IMR-90 (cell line): ENCODE measurements around the gene GLYATL1. TPM values are rescaled to one million over a fixed set of nuclear protein-coding genes. Genes with fewer than 3 reads are reported as not detected.

Experiments
- ATAC-seq: fragments of 200-7000 bp; cut with Tn5 transposase; 2 replicates; pipeline ENCODE4 v1.9.1; 2020; ENCODE audit warnings: low read depth, mild to moderate bottlenecking, moderate library complexity
- BruUV-seq: library from RNA; stranded (reverse); fragments of 400-500 nt; replicated peaks from 2 replicates; lab custom pipeline; 2021; lab: Mats Ljungman, UMichigan
- CTCF ChIA-PET: fragments of 300-600 bp; formaldehyde crosslinking; extraction: SDS; loops from one replicate; lab custom pipeline; 2021; ENCODE audit warnings: antibody characterized with exemption; lab: Yijun Ruan, JAX
- POLR2A ChIA-PET: fragments of 300-600 bp; sonication (Branson Sonifier 250); formaldehyde crosslinking; loops from one replicate; lab custom pipeline; 2022; ENCODE audit warnings: antibody characterized with exemption; ENCODE audit not compliant: unreplicated experiment; lab: Charles Lee
- DNase-seq: peaks from one replicate; pipeline ENCODE4 v3.0.0; 2013
- H2AFZ ChIP-seq: replicated peaks from 2 replicates; pipeline ENCODE3; 2013; ENCODE audit warnings: low read length, mild to moderate bottlenecking; ENCODE audit not compliant: poor library complexity
- H2AK5ac ChIP-seq: 2 replicates; pipeline ENCODE4 v1.6.1; 2013; ENCODE audit warnings: low read depth, low read length, inconsistent platforms
- H2AK9ac ChIP-seq: replicated peaks from 2 replicates; pipeline ENCODE3; 2013; ENCODE audit warnings: mild to moderate bottlenecking, low read depth, low read length, moderate library complexity; ENCODE audit not compliant: poor library complexity
- H2BK120ac ChIP-seq: 2 replicates; pipeline ENCODE4 v1.6.1; 2013; ENCODE audit warnings: low read depth, low read length, inconsistent platforms
- H2BK15ac ChIP-seq: 3 replicates; pipeline ENCODE4 v1.6.1; 2013; ENCODE audit warnings: low read depth, low read length, inconsistent platforms
- H2BK20ac ChIP-seq: 2 replicates; pipeline ENCODE4 v1.6.1; 2013; ENCODE audit warnings: low read depth, mild to moderate bottlenecking, inconsistent platforms, low read length, moderate library complexity
- H2BK5ac ChIP-seq: 2 replicates; pipeline ENCODE4 v1.6.1; 2013; ENCODE audit warnings: mild to moderate bottlenecking, low read depth, low read length, inconsistent platforms; ENCODE audit not compliant: poor library complexity, severe bottlenecking
- H3K14ac ChIP-seq: replicated peaks from 2 replicates; pipeline ENCODE4 v1.6.1; 2013; ENCODE audit warnings: low read depth, low read length, inconsistent platforms
- H3K18ac ChIP-seq: 2 replicates; pipeline ENCODE4 v1.6.1; 2013; ENCODE audit warnings: low read depth, low read length, control low read depth
- H3K23ac ChIP-seq: 2 replicates; pipeline ENCODE4 v1.6.1; 2013; ENCODE audit warnings: low read depth, low read length, inconsistent platforms
- H3K27ac ChIP-seq: 2 replicates; pipeline ENCODE4 v1.5.1; 2013; ENCODE audit warnings: mild to moderate bottlenecking, control low read depth, low read length; ENCODE audit not compliant: insufficient read depth
- H3K27me3 ChIP-seq: 2 replicates; pipeline ENCODE4 v1.6.1; 2013; ENCODE audit warnings: low read length; ENCODE audit not compliant: control insufficient read depth, insufficient read depth
- H3K36me3 ChIP-seq: 2 replicates; pipeline ENCODE4 v1.6.1; 2013; ENCODE audit warnings: low read length, mixed read lengths; ENCODE audit not compliant: control insufficient read depth, insufficient read depth
- H3K4ac ChIP-seq: 2 replicates; pipeline ENCODE4 v1.6.1; 2013; ENCODE audit warnings: low read depth, low read length, inconsistent platforms
- H3K4me1 ChIP-seq: 2 replicates; pipeline ENCODE4 v1.6.1; 2013; ENCODE audit warnings: low read length, mixed read lengths; ENCODE audit not compliant: control insufficient read depth, insufficient read depth
- H3K4me2 ChIP-seq: 2 replicates; pipeline ENCODE4 v1.6.1; 2013; ENCODE audit warnings: low read depth, mild to moderate bottlenecking, control low read depth, low read length, moderate library complexity
- H3K4me3 ChIP-seq: 2 replicates; pipeline ENCODE4 v1.5.1; 2013; ENCODE audit warnings: low read depth, mild to moderate bottlenecking, control low read depth, low read length, moderate library complexity; ENCODE audit not compliant: insufficient read depth
- H3K56ac ChIP-seq: 2 replicates; pipeline ENCODE4 v1.6.1; 2013; ENCODE audit warnings: low read length, inconsistent platforms; ENCODE audit not compliant: insufficient read depth; ENCODE audit errors: extremely low read depth
- H3K79me1 ChIP-seq, 2 experiments: 2 replicates each; pipeline ENCODE4 v1.6.1; 2013; ENCODE audit warnings: low read length in 2 of 2, inconsistent platforms in 1 of 2, low read depth in 1 of 2
- H3K9ac ChIP-seq: 2 replicates; pipeline ENCODE4 v1.6.1; 2013; ENCODE audit warnings: low read depth, low read length, control low read depth
- H3K9me1 ChIP-seq: 2 replicates; pipeline ENCODE4 v1.6.1; 2013; ENCODE audit warnings: low read length, inconsistent platforms; ENCODE audit not compliant: insufficient read depth
- H3K9me3 ChIP-seq: 2 replicates; pipeline ENCODE4 v1.6.1; 2013; ENCODE audit warnings: low read length; ENCODE audit not compliant: control insufficient read depth, insufficient read depth
- H4K20me1 ChIP-seq: 2 replicates; pipeline ENCODE4 v1.6.1; 2013; ENCODE audit warnings: low read length, inconsistent platforms; ENCODE audit not compliant: insufficient read depth
- H4K5ac ChIP-seq: 2 replicates; pipeline ENCODE4 v1.6.1; 2013; ENCODE audit warnings: mild to moderate bottlenecking, low read depth, low read length, control low read depth
- H4K8ac ChIP-seq, 2 experiments: 2 replicates each; pipeline ENCODE4 v1.6.1; 2013; ENCODE audit warnings: low read depth in 2 of 2, low read length in 2 of 2, control low read depth in 1 of 2, inconsistent platforms in 1 of 2
- H4K91ac ChIP-seq: 2 replicates; pipeline ENCODE4 v1.6.1; 2013; ENCODE audit warnings: low read depth, low read length, inconsistent platforms; ENCODE audit not compliant: insufficient read depth
- BHLHE40 ChIP-seq: fragments of 150-350 bp; IDR thresholded peaks from 2 replicates; pipeline ENCODE4 v1.6.1; 2016; ENCODE audit warnings: mild to moderate bottlenecking, low read depth, low read length
- CEBPB ChIP-seq: IDR thresholded peaks from 2 replicates; pipeline ENCODE4 v1.6.1; 2012; ENCODE audit warnings: low read depth, low read length, improper control_type of control experiment
- CHD1 ChIP-seq: IDR thresholded peaks from 2 replicates; pipeline ENCODE4 v1.6.1; 2012; ENCODE audit warnings: low read depth, low read length, improper control_type of control experiment
- CTCF ChIP-seq: conservative IDR thresholded peaks from 2 replicates; pipeline ENCODE4 v1.5.1; 2012; ENCODE audit warnings: mild to moderate bottlenecking, low read depth, low read length, improper control_type of control experiment
- ELK1 ChIP-seq: fragments of 150-350 bp; IDR thresholded peaks from 2 replicates; pipeline ENCODE4 v1.6.1; 2016; ENCODE audit warnings: low read depth, mild to moderate bottlenecking, low read length, moderate library complexity, borderline replicate concordance
- FOS ChIP-seq: fragments of 150-350 bp; IDR thresholded peaks from 2 replicates; pipeline ENCODE4 v1.6.1; 2016; ENCODE audit warnings: low read depth, low read length
- MAZ ChIP-seq: IDR thresholded peaks from 2 replicates; pipeline ENCODE4 v1.6.1; 2012; ENCODE audit warnings: low read depth, mild to moderate bottlenecking, low read length, improper control_type of control experiment, moderate library complexity, borderline replicate concordance
- MXI1 ChIP-seq: IDR thresholded peaks from 2 replicates; pipeline ENCODE4 v1.6.1; 2012; ENCODE audit warnings: low read depth, mild to moderate bottlenecking, low read length, moderate library complexity, borderline replicate concordance
- NFE2L2 ChIP-seq: fragments of 150-350 bp; IDR thresholded peaks from 2 replicates; pipeline ENCODE4 v1.6.1; 2016; ENCODE audit warnings: low read depth, mild to moderate bottlenecking, low read length
- POLR2A ChIP-seq: IDR thresholded peaks from 2 replicates; pipeline ENCODE4 v1.6.1; 2012; ENCODE audit warnings: mild to moderate bottlenecking, low read depth, low read length
- RCOR1 ChIP-seq: IDR thresholded peaks from 2 replicates; pipeline ENCODE4 v1.6.1; 2012; ENCODE audit warnings: mild to moderate bottlenecking, low read length, improper control_type of control experiment; ENCODE audit not compliant: insufficient replicate concordance
- USF2 ChIP-seq: fragments of 150-350 bp; IDR thresholded peaks from 2 replicates; pipeline ENCODE4 v1.6.1; 2017; ENCODE audit warnings: mild to moderate bottlenecking, antibody characterized with exemption, low read length, low read depth
- WGBS, 2 experiments: methylation state at CpG; one replicate each; pipeline versions ENCODE4 v1.1.5 to v1.1.7; 2013; ENCODE audit warnings: missing lambda C conversion rate in 2 of 2; ENCODE audit not compliant: insufficient read length in 1 of 2; ENCODE audit errors: extremely low coverage in 2 of 2; 5-methylcytosine and 5-hydroxymethylcytosine counted together
- dilution Hi-C: fragments of 300-500 bp; cut with HindIII; formaldehyde crosslinking; loops from one replicate; pipeline ENCODE4 v1.14.3; 2018; ENCODE audit warnings: low sequenced_read_pairs; ENCODE audit not compliant: unreplicated experiment
- in situ Hi-C: fragments of 300-500 bp; cut with MboI; formaldehyde crosslinking; loops from 3 replicates; pipeline ENCODE4 v1.14.3; 2019; ENCODE audit warnings: low sequenced_read_pairs, inconsistent platforms, mixed read lengths
- intact Hi-C: fragments of 100-400 bp; cut with micrococcal nuclease; formaldehyde crosslinking; loops from 2 replicates; pipeline ENCODE4 v1.10.0; 2022
- polyA plus RNA-seq, 3 experiments: library from polyadenylated mRNA; depleted of rRNA; stranded (reverse); fragments of >200 nt; gene quantifications; 2 replicates each; pipeline ENCODE4 v1.2.3, GENCODE V29; 2012; ENCODE audit warnings: low replicate concordance in 1 of 3
- total RNA-seq: library from RNA; depleted of rRNA; stranded (reverse); fragments of >200 nt; gene quantifications from 2 replicates; pipeline ENCODE4 v1.2.3, GENCODE V29; 2012

GLYATL1 gene
- total and polyA plus RNA-seq, 2 of the 4 experiments (the other 2 are of a cell fraction), result 0.54 to 0.58 TPM

DNA sequence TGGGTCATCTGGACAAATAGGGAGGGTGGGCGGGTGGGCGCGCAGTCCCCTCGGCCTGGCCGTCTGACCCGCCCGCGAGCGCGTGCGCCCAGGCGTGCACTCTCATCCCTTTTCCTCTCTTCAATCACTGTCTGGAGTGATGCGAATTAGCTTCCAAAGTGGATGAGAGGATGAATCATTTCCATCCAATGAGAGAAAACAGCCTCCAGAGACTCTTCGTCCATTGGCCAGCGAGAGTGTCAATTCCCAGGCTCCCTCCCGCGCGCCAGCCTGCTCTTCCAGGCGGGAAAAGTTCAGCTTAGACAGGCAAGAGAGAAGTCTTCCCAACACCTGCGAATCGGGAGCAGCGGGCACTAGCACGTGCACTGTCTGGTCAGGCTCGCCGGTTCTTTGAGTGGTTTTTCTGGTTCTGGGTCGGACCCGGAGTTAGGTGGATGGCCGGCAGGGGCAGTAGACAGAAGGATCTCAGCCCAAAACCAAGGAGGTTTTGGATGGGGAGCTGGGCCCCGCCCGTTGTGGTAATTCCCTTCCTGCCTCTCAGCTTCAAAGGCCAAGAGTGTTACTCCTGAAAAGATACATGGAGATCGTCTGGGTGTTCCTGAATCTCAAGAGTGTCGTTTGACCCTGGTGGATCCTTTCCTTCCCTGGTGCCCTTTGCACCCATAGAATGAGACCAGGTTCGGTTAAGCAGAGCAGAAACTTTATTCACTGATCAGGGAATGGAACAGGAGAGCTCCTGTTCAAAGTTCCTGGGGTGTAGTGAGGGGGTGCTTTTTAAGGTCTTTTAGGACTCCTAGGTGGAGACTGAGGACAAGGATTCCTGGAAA lies 33.4 kb upstream of the GLYATL1 start (continued):
- TF ChIP-seq RCOR1 (no peak), CHD1 (no peak)

DNA sequence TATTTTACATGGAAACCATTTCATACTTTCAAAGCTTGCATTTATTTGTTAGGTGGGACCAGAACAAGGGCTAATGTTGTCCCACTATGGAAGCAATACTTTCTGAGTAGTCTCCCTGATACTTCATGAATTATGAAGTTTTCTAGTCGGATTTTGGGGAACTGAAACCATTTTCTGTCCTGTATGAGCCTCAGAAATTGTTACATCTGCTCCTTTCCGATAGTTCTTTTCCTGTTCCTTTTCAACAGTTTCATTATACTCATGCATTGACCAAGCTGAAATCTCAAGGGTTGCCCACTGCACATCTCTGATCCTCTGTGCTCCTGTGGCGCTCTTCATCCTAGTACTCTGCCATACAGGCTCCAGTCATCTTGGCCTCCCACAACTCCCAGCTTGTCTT lies 31.5 kb upstream of the GLYATL1 start:
- Histone ChIP-seq H3K27ac (no peak overlapping the region), H3K4me3 (no peak overlapping the region), H4K8ac (no peak overlapping the region), H3K4ac (no peak overlapping the region), H3K9me3 (no peaks in the 10 kb centered on the region), H3K36me3 (no peaks in the 10 kb centered on the region), H2BK20ac (no peak overlapping the region), H2BK15ac (no peak overlapping the region), H2BK5ac (no peak overlapping the region), H4K5ac (no peak overlapping the region), H3K79me1 (peaks cover 5 to 14% of the 10 kb centered on the region in 2 experiments; a peak in 3 of 4 replicates), H2AK5ac (no peak overlapping the region), H3K27me3 (no peaks in the 10 kb centered on the region), H3K4me1 (no peaks in the 10 kb centered on the region; the same call in 1 of the 2 replicates), H4K20me1 (no peaks in the 10 kb centered on the region), H3K4me2 (no peak overlapping the region), H3K18ac (no peak overlapping the region), H3K23ac (no peak overlapping the region), H3K9ac (no peak overlapping the region), H2AK9ac (no peak overlapping the region), H2BK120ac (no peak overlapping the region), H3K9me1 (peaks cover 4% of the 10 kb centered on the region; the same call in 1 of the 2 replicates), H3K56ac (no peak overlapping the region), H3K14ac (no peak overlapping the region), H2AFZ (no peak overlapping the region), H4K91ac (no peak overlapping the region)
- ATAC-seq (no peak), DNase-seq (no peak)
- dilution Hi-C loops (no loop called here), in situ Hi-C loops (loop anchor here (10.0 kb wide), 3 partner anchors 247 to 333 kb away; partner anchors contain the start of genes LPXN and ZFP91), intact Hi-C loops (no loop called here)
- POLR2A ChIA-PET, result interaction anchor here (0.6 kb wide), 1 partner anchor 12 kb away, joined by 3 read pairs; no protein-coding TSS in a partner anchor
- no TSS peak for BruUV-seq
- no CpG with 5 or more reads among the region's 3 CpGs for WGBS, 2 experiments
- CTCF ChIA-PET, result interaction anchor here (2.8 kb wide), 1 partner anchor 11 kb away, joined by 19 read pairs; no protein-coding TSS in a partner anchor
- TF ChIP-seq ELK1, result no peak
- no peak for TF ChIP-seq NFE2L2
- TF ChIP-seq CTCF, result no peak
- no peak for TF ChIP-seq FOS
- TF ChIP-seq BHLHE40, result no peak
- no peak for TF ChIP-seq CEBPB
- TF ChIP-seq POLR2A, result no peak
- TF ChIP-seq MXI1, result no peak
- no peak for TF ChIP-seq MAZ
- TF ChIP-seq USF2, result no peak
